Gastrocnemius medialis (tissue), 4 donors: Measurements from ENCODE around the gene GRAMD2A. TPM values are rescaled to one million over a fixed set of nuclear protein-coding genes. Genes with fewer than 3 reads are reported as not detected.

ENCODE experiments used
- ATAC-seq, 2 donors: fragments of 150-250 bp; one replicate each; pipeline ENCODE4 v1.9.1; 2016
- DNase-seq, 2 donors: peaks; one replicate each; pipeline ENCODE4 v3.0.0-alpha.2; 2019
- H3K27ac ChIP-seq, 4 donors: fragments of 200-600 bp; sonication (generic); 1 replicate in 1 of 4; 2 replicates in 3 of 4; pipeline ENCODE4 v1.5.1; 2016 to 2018; ENCODE audit warnings: mild to moderate bottlenecking in 2 of 4, moderate library complexity in 1 of 4
- H3K27me3 ChIP-seq, 3 donors: fragments of 200-600 bp; sonication (generic) in 2 of 3; 1 replicate in 1 of 3; 2 replicates in 2 of 3; pipeline versions ENCODE4 v1.5.1 to v1.6.0; 2016 to 2019; ENCODE audit warnings: mild to moderate bottlenecking in 1 of 3, moderate library complexity in 1 of 3
- H3K36me3 ChIP-seq, 2 donors: fragments of 200-600 bp; sonication (generic) in 1 of 2; one replicate each; pipeline ENCODE4 v1.5.1; 2017 to 2018
- H3K4me1 ChIP-seq, 2 donors: fragments of 200-600 bp; sonication (generic) in 1 of 2; one replicate each; pipeline ENCODE4 v1.5.1; 2016 to 2017; ENCODE audit warnings: mild to moderate bottlenecking in 2 of 2
- H3K4me3 ChIP-seq, 4 donors: fragments of 200-600 bp; sonication (generic) in 3 of 4; 1 replicate in 1 of 4; 2 replicates in 3 of 4; pipeline ENCODE4 v1.5.1; 2016 to 2019; ENCODE audit warnings: mild to moderate bottlenecking in 2 of 4
- H3K9me3 ChIP-seq, 3 donors: fragments of 200-600 bp; sonication (generic) in 2 of 3; 1 replicate in 1 of 3; 2 replicates in 2 of 3; pipeline ENCODE4 v1.5.1; 2016 to 2019
- CTCF ChIP-seq, 5 experiments: fragments of 450-650 bp in 3 of 5; fragments of 200-600 bp in 2 of 5; sonication (generic) in 2 of 5; IDR thresholded peaks in 4 of 5; conservative IDR thresholded peaks in 1 of 5; 1 replicate in 4 of 5; 2 replicates in 1 of 5; pipeline ENCODE4 v1.5.1; 2016 to 2019; ENCODE audit warnings: antibody characterized with exemption in 5 of 5, mild to moderate bottlenecking in 3 of 5, moderate library complexity in 3 of 5
- POLR2A ChIP-seq, 2 donors: fragments of 450-650 bp; IDR thresholded peaks; one replicate each; pipeline ENCODE4 v1.6.1; 2017; ENCODE audit warnings: antibody characterized with exemption in 2 of 2, mild to moderate bottlenecking in 2 of 2, moderate library complexity in 2 of 2
- in situ Hi-C, 4 donors: fragments of 200-750 bp; cut with MboI; loops; one replicate each; pipeline versions ENCODE4 v1.15.0 to v1.8.0; 2017; ENCODE audit warnings: low sequenced_read_pairs in 4 of 4
- intact Hi-C: fragments of 100-400 bp; cut with DNase I; formaldehyde crosslinking; loops from one replicate; pipeline ENCODE4 v1.15.1; 2023; ENCODE audit warnings: low total_unique reads
- total RNA-seq, 4 donors: library from RNA; depleted of rRNA; stranded (reverse); fragments of >200 nt; gene quantifications; one replicate each; pipeline versions ENCODE4 v1.1.0 to v1.2.3, GENCODE V29; 2016

Gene GRAMD2A
- total RNA-seq, 4 donors from 2014 or later: not detected

GRCh38 chr15:72170691-72171090 is 26.9 kb downstream of the GRAMD2A start:
- no peak for ATAC-seq
- H3K27me3 ChIP-seq: no peaks in the 10 kb centered on the region
- in situ Hi-C loops: loop anchor here in 3 of 4 donors (25.0 kb wide), 5 partner anchors 258 to 708 kb away; no protein-coding TSS in a partner anchor
- no peaks in the 10 kb centered on the region for H3K9me3 ChIP-seq
- no peak for DNase-seq
- H3K4me1 ChIP-seq: no peaks in the 10 kb centered on the region
- H3K4me3 ChIP-seq: no peak overlapping the region
- H3K36me3 ChIP-seq: no peaks in the 10 kb centered on the region
- H3K27ac ChIP-seq: no peak overlapping the region
- intact Hi-C loops: no loop called here
- no peak for TF ChIP-seq POLR2A (IDR thresholded peaks at IDR 0.05)
- TF ChIP-seq CTCF (IDR thresholded peaks at IDR 0.05 in 4 of 5, conservative IDR thresholded peaks at IDR 0.05 in 1 of 5): no peak

GRCh38 chr15:72169921-72170611 is 27.5 kb downstream of the GRAMD2A start:
- no peaks in the 10 kb centered on the region for H3K4me1 ChIP-seq
- in situ Hi-C loops: loop anchor here in 3 of 4 donors (25.0 kb wide), 5 partner anchors 258 to 708 kb away; no protein-coding TSS in a partner anchor
- no peak for DNase-seq
- H3K27ac ChIP-seq: no peak overlapping the region
- no peak for ATAC-seq
- no peaks in the 10 kb centered on the region for H3K27me3 ChIP-seq
- intact Hi-C loops: no loop called here
- H3K36me3 ChIP-seq: no peaks in the 10 kb centered on the region
- H3K9me3 ChIP-seq: no peaks in the 10 kb centered on the region
- H3K4me3 ChIP-seq: no peak overlapping the region
- TF ChIP-seq CTCF (IDR thresholded peaks at IDR 0.05 in 4 of 5, conservative IDR thresholded peaks at IDR 0.05 in 1 of 5): no peak
- TF ChIP-seq POLR2A (IDR thresholded peaks at IDR 0.05): no peak

- DNase-seq (no peak), ATAC-seq (no peak)
- no peaks in the 10 kb centered on the region for H3K27me3 ChIP-seq
- no peaks in the 10 kb centered on the region for H3K4me1 ChIP-seq
- H3K4me3 ChIP-seq: no peak overlapping the region
- intact Hi-C loops (no loop called here), in situ Hi-C loops (loop anchor here in 3 of 4 donors (25.0 kb wide), 5 partner anchors 257 to 707 kb away; no protein-coding TSS in a partner anchor)
- TF ChIP-seq CTCF (IDR thresholded peaks at IDR 0.05 in 4 of 5, conservative IDR thresholded peaks at IDR 0.05 in 1 of 5): no peak
- no peak for TF ChIP-seq POLR2A (IDR thresholded peaks at IDR 0.05)
- H3K36me3 ChIP-seq: no peaks in the 10 kb centered on the region
- no peaks in the 10 kb centered on the region for H3K9me3 ChIP-seq
- H3K27ac ChIP-seq: no peak overlapping the region
Measured at GRCh38 chr15:72169236-72169920, 28.2 kb downstream of the GRAMD2A start.

GRCh38 chr15:72168808-72169190 is 28.8 kb downstream of the GRAMD2A start:
- intact Hi-C loops (no loop called here), in situ Hi-C loops (loop anchor here in 3 of 4 donors (25.0 kb wide), 5 partner anchors 256 to 706 kb away; no protein-coding TSS in a partner anchor)
- TF ChIP-seq CTCF (IDR thresholded peaks at IDR 0.05 in 4 of 5, conservative IDR thresholded peaks at IDR 0.05 in 1 of 5) (no peak), POLR2A (IDR thresholded peaks at IDR 0.05) (no peak)
- Histone ChIP-seq H3K4me3 (no peak overlapping the region), H3K27me3 (no peaks in the 10 kb centered on the region), H3K27ac (no peak overlapping the region), H3K36me3 (no peaks in the 10 kb centered on the region), H3K9me3 (no peaks in the 10 kb centered on the region), H3K4me1 (no peaks in the 10 kb centered on the region)
- DNase-seq (no peak), ATAC-seq (no peak)
